HG03571 (cell line): ENCODE measurements around the gene VPS11.
A peak's percentile ranks its signal among the peaks of the same experiment; 100 is the strongest.
"Not testable (repeated sequence)": the region's sequence is repeated elsewhere in the genome, so short reads cannot be mapped to it uniquely, and the experiment has no call there.

Experiments used
- ATAC-seq: cut with Tn5 transposase; IDR thresholded peaks from one replicate; pipeline ENCODE4 v1.9.1; 2021; ENCODE audit not compliant: unreplicated experiment

VPS11 gene

DNA sequence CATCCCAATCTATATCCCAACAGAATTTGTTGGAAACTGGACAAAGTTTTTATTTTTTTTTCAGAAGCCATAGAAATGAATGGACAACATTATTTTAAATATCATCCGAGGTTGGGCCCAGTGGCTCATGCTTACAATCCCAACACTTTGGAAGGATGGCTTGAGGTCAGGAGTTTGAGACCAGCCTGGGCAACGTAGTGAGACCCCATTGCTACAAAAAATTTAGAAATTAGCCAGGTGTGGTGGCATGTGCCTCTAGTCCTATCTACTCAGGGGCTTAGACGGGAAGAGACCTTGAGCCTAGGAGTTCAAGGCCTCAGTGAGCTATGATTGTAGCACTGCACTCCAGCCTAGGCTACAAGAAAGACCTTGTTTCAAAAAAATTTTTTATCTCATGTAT is 32.8 kb upstream of the VPS11 start:
- no peak for ATAC-seq

DNA sequence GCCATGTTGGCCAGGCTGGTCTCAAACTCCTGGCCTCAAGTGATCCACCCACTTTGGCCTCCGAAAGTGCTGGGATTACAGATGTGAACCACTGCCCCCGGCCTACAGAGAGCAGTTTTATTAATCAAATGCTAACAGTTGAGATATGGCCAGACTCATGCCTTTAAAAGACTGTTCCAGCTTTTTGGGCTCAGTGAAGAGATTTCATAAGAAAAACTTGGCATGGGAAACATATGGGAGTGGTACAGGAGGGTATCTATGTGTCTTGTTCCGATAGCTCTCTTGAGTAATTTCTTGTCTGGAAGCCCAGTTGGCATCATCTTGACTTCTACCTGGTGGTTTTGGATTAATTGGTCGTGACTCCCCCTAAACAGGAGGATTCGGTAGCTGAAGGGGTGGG is 28.7 kb upstream of the VPS11 start:
- ATAC-seq = no peak

- not testable (repeated sequence) for ATAC-seq
Measured at GRCh38 chr11:119039471-119039870, 28.1 kb upstream of the VPS11 start.

DNA sequence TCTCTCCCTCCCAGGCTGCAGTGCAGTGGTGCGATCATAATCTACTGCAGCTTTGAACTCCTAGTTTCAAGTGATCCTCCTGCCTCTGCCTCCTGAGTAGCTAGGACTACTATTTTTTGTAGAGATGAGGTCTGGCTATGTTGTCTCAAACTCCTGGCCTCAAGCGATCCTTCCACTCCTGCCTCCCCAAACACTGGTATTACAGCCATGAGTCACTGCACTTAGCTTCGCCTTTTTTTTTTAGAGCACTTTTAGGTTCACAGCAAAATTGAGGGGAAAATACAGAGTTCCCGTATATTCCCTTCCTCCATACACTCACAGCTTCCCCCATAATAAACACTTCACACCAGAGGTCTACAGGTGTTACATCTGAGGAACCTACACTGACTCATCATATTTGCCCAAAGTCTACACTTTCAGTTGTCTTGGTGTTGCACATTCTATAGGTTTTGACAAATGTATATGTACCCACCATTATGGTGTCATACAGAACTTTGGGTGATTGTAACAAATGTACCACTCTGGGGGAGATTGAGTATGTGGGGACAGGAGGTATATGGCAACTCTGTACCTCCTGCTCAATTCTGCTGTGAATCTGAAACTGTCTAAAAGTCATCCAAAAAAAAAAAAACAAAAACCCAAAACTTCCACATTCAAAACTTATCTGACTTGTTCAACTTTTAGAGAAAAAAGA is 25.6 kb upstream of the VPS11 start:
- no peak for ATAC-seq

DNA sequence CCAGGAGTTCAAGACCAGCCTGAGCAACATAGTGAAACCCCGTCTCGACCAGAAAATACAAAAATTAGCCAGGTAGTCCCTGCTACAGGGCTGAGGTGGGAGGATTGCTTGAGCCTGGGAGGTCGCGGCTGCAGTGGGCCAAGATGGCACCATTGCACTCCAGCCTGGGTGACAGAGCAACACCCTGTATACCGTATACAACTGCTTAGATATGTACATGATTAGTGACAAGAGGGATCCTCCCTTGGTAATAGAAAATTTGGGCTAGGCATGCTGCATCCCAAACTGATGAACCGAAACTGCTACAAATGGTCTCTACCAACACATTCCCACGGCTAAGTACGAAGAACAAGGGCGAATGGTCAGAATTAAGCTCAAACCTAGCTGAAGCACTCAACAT is 24.7 kb upstream of the VPS11 start:
- ATAC-seq = no peak

- no peak for ATAC-seq
Measured at GRCh38 chr11:119044708-119045107, 22.9 kb upstream of the VPS11 start.

DNA sequence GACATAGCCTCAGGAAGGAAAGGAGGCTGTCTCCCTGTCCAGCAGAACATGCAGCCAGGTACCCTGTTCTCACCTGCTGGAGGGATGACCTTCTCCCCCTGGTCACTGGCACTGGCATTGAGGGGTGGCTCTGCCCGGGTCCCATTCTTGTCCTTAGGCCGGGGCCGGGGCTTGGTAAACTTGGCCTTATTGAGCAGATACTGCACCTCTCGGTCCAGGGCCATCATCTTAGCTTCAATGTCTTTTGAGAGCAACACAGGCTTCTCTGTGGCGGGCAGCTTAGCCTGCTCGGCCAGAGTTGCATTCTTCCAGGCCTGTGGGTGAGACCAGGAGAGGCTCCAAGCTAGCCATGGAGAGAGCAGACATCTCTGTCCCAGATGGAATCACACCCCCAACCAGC is 21.1 kb upstream of the VPS11 start:
- ATAC-seq = no peak

- ATAC-seq = no peak
Measured at GRCh38 chr11:119047205-119047604, 20.4 kb upstream of the VPS11 start.

- no peak for ATAC-seq
Measured at GRCh38 chr11:119048644-119049043, 19.0 kb upstream of the VPS11 start.

DNA sequence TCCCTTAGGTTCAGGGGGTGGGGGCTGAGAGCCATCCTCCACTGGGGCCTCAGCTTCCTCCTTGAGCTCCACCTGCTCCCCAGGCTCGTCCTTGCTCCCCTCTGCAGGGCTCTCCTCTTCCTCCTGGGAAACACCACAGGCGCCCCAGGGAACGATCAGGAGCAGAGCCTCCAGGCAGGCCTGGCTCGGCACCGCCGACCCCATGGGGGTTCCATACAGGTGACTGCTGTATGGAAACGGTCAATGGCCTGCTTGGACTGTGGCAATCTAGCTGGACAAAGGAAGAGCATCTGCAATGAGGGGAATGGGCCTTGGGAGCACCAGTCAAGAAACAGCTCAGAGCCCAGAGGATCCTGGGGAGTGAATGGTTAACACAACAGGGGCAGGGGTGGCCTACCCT is 18.5 kb upstream of the VPS11 start:
- no peak for ATAC-seq

DNA sequence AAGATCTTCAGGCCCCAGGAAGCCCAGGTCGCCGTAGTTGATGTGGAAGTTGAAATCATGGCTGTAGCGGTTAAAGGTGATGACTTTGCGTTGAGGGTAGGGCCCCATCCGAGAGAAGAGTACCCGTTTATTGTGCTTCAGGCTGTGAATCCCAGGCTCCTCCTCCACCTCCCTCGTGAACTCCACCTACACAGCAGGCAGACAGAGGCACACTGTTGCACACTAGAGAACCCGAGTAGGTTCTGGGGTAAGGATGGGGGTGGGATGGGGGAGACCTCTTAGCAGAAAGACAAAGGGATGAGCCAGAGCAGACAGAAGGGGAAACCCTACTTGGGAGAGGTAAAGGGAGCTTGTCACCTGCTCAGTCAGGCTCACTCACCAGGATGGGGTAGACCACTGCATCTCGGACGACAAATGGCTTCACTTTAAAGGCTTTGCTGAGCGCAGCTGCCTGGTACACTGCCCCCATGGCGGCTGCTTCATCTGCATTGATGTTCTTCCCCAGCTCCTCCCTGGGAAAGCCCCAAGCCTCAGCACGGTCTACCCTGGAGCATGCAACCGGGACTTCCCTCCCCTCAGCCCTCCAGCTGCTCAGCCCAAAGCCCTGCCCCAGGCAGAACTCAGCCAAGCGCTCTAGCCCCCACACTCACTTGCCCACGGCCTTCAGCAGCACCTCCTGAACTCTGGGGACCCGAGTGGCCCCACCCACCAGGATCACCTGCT is 16.0 kb upstream of the VPS11 start:
- ATAC-seq = no peak

- ATAC-seq = no peak
Measured at GRCh38 chr11:119052163-119052814, 15.3 kb upstream of the VPS11 start.

- ATAC-seq = no peak
Measured at GRCh38 chr11:119054418-119054817, 13.2 kb upstream of the VPS11 start.

GRCh38 chr11:119055901-119056300 is 11.7 kb upstream of the VPS11 start:
- no peak for ATAC-seq

DNA sequence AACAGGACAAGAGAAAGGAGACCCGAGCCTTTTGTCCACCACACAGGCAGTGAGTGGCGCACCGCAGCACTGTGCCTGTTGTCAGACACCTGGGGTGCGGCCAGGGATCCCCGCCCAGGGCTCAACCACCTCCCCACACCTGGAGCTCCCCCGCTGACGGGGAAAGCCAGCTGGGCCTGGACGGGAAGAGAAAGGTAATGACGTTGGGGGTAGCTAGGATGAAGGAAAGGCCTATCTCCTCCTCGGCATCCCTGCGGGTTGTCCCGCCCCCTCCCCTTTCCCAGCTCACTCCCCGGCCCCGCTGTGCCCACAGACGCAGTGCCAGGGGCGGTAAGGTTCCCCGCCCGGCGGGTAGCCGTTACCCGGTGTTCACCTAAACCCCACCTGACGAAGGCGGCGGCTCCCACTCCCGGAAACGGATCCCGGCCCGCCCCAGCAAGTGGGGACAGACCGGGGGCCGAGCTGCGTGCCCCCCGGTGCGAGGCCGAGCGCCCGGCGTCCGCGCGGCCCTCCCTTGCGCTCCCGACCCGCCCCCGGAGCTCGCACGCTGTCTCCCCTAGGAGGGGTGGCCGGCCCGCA is 11.1 kb upstream of the VPS11 start:
- no peak for ATAC-seq

DNA sequence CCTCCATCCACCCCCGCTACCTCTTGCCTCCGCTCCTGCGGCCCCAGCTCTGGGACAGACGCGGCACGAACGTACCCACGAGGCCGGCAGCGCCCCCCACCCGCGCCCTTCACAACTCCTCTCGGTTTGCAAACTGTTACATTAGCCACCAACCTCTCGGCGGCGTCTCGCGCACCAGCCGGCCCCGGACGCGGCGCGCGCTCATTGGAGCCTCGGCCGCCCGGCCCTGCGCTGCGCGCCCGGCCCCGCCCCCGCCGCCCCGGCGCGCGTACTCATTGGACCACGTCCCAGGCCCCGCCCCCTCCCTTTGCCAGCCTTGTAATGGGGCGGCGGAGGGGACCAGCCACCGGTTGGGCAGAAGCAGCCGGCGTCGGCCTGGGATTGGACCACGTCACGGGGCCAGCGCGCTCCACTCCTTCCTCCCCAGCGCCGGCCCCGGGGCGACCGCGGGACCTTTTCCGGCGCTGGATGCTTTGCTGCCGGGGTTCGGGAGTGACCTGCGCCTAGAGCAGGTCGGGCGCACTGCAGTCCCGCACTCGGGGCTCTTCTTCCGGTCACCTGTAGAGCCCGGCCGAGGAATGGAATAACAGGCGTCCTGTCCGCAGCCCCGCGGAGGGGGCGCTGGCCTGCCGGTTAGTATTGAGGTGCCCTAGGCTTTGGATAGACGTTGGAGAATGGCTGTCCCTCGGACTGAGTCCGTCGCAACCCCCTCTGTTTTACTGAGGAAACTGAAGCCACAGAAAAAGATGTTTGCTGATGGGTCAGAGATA is 10.4 kb upstream of the VPS11 start, which contains the start of gene HYOU1:
Gene HYOU1, minus strand, starts transcription at position 206 of the 770 bp plus-strand sequence. CDS start 1,045 bp downstream, outside the sequence.
- ATAC-seq = peak; percentile 90

DNA sequence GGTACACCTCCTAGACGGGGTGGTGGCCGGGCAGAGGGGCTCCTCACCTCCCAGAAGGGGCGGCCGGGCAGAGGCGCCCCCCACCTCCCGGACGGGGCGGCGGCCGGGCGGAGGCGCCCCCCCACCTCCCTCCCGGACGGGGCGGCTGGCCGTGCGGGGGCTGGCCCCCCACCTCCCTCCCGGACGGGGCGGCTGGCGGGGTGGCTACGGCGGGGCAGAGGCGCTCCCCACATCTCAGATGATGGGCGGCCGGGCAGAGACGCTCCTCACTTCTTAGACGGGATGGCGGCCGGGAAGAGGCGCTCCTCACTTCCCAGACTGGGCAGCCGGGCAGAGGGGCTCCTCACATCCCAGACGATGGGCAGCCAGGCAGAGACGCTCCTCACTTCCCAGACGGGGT is 8.5 kb upstream of the VPS11 start:
- not testable (repeated sequence) for ATAC-seq

- ATAC-seq = no peak
Measured at GRCh38 chr11:119061256-119061655, 6.4 kb upstream of the VPS11 start.

DNA sequence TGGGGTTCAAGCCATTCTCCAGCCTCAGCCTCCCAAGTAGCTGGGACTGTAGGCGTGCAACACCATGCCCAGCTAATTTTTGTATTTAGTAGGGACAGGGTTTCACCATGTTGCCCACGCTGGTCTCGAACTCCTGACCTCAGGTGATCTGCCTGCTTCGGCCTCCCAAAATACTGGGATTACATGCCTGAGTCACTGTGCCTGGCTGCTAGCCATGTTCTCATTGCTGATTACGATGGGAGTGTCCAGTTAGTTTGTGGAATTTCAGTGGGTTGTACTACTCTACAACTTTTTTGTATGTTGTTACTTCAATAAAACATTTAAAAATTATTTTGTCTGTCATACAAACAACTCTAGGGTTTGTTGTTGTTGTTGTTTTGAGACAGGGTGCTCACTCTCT is 4.8 kb upstream of the VPS11 start:
- no peak for ATAC-seq

DNA sequence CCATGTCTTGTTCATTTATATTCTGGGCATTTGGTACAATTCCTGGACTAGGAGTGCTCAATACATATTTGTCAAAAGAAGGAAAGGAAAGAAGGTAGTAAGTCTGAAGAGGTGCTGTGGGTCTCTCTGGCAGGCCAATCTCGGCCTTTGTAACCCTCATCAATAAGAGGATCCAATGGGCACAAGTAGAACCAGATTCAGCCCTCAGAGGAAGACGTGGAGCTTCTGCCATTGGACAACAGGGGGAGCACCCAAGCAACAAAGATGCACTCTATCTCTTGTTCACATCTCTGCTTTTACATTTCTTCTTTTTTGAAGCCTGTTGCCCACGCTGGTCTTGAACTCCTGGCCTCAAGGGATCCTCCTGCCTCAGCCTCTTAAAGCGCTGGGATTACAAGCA is 2.2 kb upstream of the VPS11 start:
- ATAC-seq = no peak

- no peak for ATAC-seq
Measured at GRCh38 chr11:119077839-119078238, 10.2 kb downstream of the VPS11 start.
